ENCODE measurements around the gene RGS6.

The RGS6 gene

DNA sequence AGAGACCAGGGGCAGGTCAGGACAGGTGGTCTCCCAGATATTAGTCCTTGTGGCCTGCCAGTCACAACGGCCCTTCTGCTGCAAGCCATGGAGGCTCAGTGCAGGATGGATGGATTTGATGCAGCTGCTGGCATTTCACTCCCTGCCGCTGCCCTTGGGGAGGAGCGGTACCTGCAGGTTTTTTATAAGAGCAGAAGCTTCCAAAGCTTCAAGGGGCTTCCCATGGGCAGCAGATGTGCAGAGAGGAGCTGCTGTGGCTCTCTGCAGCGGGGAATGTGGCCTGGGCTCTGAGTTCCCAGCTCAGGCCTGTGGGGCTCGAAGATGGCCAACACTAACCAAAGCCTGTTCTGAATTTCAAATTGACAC lies 582.4 kb downstream of the RGS6 start:
- DNase-seq: no peak

DNA sequence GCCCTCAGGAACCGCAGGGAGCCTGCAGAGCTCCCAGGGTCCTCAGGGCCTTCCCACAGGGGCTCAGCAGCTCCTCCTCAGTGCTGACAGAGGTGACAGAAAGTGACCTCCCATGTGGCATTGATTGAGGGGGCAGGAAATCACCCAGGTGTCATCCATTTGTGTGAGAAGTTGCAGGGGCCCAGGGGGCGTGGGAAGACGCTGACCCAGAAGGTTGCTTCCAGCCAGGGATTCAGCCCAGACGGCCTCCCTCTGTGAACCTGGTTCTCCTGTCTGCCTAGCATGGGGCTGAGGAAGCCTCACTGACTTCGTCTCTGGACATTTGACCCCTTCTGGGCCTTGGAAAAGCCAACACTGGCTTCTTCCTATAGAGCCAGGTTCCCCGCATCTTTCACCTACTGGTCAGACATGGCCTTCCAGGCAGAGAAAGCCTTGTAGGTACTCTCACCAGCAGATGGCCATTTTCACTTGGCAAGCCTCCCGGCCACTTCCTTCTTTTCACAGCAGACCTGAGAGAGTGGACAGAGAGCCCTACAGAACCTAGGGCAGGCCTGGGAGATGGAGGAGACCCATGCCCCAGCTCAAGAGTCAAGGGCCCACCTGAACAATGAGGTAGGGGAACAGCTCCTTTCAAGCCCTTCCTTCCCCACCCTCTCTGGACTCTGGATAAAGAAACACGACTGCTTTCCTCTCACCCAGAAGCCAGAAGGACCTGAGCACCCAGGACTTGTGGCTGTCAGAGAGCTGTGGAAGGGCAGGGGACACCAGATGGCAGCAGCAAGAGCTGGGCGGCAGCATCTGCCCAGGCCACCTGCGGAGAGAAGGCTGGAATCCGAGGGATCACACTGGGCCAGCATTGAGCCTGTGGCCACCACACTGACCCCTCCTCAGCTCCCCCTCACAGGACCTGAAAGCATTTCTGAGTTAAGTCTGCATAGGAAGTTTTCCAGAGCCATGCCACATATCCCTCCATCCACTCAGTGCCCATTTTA lies 583.8 kb downstream of the RGS6 start:
- DNase-seq: no peak

DNA sequence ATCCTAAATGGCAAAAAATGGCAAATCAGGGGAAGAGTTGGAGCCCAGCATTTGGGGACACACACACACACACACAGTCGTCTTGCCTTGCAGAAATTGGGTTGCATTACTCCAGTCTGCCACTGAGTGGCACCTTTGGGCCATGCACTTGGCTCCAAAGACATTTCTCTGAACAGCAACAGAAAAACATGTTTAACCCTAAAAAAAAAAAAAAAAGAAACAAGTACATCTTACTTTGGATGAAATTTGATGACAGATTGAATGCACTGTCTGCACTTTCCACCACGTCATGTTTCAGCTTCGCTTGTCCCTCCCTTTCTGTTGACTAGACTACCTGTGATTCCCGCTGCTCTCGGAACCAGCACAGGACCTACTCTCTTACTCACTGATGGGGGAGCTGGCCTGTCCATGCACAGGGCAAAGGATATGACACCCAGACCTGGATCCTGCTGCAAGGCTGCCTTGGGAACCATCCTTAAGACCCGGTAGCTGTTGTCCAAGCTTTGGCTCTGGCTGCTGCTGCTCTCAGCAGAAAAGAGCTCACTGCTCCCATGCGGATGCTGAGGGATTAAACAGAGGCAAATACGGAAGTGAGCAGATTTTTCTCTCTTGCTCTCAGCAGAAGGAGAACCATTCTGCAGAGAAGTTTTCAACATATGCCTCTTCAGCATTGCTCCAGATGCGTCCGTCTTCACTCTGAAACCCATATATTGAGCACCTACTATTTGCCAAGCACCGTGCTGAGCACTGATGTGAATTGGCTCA lies 584.9 kb downstream of the RGS6 start:
- peak; percentile 53 for DNase-seq

DNA sequence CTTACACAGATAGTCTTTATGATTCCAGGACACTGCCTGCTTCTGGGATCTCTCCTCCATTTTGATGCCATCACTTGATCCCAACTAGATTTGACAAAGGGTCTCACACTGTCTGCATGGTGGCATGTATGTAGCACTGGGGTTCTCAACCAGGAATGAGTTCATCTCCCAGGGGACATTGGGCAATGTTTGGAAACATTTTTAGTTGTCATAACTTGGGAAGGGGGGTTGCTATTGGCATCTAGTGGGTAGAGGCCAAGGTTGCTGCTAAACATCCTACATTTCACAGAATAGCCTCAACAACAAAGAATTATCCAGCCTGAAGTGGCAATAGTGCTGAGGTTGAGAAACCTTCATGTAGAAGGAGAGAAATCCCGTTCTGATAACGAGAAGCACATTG lies 585.5 kb downstream of the RGS6 start:
- no peak for DNase-seq

DNA sequence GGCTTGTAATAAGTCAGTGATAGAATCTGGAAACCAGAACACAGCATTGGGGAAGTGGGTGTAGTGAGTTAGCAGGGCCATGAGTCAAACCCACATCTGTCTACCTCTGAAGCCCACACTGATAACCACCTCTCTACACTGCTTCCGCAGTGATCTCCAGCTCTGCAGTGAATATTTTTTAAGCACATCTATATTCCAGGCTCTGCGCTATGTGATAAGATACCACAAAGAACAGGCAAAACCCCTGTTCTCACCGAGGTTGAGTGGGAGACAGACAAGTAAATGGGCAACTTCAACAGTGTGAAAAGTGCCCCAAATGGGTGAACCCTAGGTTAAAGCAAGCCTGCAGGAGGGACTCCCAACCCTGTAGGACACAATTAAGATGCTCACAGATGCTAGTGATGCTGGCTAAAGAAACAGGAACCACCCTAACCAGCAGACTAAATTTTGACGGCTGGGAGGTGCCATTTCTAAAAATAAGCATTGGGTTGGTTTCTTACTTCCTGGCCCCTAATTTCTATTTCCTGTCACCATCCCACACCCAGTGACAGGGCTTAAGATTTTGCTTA lies 586.7 kb downstream of the RGS6 start:
- DNase-seq: no peak

DNA sequence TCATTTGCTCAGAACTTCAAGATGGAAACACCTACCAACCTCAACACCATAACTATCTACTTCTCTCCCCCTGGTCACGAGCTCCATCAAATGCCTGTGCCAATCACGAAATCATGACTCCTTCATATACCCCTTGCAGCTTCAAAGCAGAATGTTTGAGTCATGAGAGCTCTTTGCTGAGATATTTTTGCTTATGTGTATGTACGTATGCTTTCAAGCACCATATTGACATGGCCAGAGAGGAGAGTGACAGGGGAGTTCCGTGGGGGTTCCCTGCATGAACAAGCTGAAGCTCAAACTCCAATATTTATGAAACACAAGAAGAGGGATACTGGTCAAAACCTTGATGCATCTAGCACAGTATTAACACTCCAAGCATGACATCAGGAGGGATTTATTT lies 587.3 kb downstream of the RGS6 start:
- DNase-seq: no peak

DNA sequence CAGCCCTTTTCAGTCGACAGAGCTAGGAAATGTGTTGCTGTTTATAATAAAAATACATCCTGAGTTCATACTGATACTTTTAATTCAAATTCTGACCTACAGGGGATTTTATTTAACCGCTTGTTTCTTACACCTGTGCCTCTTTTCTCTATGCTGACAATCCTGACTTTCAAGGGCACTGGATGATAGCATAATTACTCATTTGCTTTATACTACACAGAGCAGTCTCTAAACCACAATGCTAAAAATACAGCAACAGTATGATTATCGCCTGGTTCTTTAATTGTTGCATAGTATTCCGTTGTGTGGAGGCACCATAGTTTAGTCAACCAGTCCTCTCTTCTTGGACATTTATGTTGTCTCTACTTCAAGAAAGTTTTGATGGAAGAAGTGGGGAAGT lies 588.8 kb downstream of the RGS6 start:
- DNase-seq: no peak

DNA sequence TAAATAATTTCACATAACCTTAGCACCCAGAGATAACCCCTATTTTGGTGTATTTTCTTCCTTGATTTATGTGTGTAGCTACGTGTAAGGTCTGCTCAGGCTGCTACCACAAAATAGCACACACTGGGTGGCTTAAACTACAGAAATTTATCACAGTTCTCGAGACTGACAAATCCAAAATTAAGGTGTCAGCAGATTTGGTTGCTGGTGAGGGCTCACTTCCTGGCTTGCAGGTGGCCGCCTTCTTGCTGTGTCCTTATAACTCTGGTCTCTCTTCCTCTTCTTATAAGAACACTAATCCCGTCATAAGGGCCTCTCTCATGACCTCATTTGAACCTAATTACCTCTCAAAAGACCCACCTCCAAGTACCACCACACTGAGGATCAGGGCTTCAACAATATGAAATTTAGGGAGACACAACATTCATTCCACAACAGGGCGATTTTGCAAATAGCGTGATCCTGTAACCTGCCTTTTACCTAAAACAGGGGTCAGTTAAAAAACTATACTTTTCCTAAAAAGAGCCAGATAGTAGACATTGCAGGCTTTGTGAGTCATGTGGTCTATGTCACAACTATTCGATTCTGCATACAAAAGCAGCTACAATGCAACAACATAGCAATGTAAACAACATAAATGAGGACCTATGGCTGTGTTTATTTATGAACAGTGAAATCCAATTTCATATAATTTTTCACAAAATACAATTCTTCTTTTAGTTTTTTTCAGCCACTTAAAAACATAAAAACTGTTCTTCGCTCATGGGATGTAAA lies 589.9 kb downstream of the RGS6 start:
- no peak for DNase-seq

DNA sequence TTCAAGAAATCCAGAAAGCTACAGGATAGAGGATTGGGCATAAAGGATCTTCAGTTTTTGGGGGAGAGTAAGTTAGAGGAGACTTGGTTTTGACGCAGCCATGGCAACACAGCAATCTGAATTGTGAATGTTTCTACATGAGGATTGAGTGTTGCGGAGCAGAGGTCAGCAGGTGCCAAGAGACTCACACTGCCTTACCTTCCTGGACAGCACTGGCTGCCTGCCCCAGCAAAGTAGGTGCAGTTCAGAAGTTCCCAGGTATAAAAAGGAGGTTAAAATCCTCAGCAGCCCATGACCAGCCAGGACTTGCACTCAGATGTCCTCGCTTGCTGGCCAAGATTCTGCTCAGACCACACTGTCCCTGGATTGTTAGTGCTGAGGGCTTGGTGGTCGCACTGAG lies 590.6 kb downstream of the RGS6 start:
- DNase-seq: no peak

DNA sequence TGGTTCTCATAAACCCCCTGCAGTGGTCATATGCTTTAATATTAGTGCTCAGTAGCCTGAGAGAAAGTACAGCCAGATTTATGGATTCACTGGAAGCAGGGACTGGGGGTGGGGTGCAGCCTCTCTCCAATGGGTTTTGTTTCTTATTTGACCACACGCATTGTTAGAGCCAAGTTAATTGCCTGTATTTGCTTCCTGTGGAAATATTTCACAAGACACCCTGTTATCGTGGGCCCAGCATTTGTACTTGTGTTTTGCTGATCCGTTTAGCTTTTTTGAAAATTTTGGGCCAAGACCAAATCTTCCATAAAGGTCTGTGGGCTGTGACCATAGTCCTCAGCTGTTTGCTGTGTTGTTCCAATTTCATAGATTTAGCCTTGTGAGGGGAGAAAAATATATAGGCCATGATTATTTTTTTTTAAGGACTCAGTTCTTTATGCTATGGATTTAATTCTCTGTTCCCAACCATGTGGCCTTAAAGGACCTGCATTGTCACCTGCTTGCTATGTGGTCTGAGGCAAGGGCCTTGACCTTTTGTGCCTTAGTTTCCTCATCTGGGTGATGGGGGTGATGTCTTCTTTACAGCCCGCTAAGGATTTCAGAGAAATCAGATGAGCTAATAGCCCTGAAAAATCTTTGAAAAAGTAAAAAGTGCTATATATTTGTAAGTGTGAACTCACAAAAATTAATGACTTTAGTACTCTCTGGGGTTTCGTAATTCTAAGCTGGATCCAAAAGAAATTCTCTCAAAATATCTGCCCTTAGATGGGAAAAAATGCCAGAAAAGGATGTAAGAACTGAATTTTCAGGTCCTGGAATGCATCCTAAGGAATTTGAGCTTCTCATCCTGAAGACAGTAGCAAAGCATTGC lies 591.4 kb downstream of the RGS6 start:
- no peak for DNase-seq

DNA sequence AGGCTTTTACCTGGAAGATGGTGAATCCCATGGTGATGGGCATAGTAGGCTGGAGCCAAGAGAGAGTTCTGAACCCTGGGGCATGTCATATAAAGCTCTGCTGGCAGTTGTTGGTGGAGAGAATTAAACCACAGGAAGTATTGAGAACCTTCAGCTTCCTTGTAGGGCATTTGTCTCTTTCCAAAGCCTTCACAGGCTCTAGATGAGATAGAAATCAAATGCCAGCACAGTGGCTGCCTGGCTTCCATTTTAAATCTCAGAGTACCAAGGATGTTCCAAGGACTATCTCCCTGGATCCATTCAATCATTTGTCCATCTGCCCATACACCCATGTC lies 592.0 kb downstream of the RGS6 start:
- no peak for DNase-seq

DNA sequence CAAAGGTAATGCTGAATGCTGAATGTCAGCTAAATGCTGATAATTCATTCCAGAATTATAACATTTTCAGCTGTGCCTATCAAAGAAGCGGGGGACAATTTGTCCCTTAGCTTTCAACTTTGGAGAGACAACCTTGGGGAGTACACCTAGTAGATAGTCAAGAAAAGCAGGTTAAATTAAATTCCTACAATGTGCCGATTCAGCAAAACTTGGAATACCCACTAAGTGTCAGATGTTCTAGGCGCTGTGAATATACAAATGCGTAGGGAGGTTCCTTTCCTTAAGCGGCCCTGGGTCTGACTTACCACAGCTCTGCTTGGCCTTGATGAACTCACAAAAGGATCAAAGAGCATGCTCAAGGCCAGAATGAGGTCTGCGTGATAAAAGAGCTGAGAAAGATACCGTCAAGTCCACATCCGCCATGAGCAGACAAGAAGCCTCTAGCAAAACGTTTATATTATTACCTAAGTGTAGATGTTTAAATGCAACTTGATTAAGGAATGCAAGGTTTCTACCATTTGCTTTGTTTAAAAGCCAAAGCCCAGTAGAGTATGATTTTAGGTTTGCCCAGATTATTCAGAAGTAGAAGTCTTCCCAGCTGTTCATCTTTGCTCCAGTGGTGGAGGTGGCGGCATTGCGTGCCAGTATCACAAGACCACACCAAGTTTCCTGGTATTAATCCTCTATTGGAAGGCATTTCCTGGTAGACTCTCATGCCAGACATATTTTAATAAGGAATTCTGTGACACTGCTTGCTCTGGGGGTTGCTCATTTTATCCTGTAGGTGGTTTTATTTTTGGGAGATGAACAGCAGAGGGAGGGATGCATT lies 593.1 kb downstream of the RGS6 start:
- no peak for DNase-seq

DNA sequence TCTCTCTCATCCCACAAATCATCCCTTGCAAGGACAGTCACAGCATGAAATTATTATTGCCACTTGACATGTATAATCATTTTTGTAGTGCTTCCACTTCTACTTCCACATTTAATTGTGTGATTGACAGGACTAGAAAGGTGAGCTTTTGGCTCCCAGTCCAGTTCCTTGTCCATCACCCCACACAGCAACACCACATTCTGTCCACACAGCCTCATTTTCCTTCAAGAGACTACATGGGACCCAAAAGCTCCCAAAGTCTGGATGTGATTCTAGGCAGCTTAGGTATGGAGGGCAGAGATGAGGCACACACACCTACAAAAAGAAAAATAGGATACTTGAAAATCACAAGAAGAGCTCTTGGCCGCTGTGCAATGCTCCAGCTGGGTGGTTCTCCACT lies 595.4 kb downstream of the RGS6 start:
- DNase-seq: no peak

DNA sequence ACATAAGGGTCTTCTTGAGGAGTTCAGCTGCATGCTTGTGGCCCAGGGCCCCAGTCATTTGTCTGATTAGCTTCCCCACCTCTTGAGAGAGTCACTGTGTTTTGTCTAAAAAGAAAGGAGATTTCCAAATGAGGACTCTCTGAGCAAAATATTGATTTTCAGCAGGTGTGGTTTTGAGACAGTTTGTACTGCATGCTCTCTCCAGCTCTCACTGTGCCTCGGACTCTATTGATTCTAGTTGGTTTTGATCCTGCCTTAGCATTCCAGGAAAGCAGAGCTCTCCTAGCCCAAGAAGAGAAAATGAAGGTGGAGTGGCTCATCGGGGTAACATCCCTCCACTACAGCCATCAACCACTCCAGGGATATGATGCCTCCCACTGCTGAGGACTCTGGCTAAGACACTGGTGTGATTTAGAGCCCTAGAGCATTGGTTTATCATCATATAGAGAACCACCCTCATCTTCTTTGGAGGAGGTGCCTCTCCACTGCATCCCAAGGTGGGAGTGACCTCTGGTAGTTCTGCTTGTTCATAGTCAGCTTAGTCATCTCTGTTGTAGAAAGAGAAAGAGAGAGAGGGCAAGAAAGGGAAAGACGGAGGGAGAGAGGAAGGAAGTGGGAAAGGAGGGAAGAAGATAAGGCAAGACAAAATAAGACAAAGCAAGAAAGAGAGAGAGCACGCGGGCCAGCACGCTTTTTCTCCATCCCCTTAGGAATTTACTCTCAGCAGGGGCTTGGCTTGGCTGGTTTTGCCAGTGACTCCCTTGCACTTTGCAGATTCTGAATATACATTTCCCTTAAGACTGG lies 596.0 kb downstream of the RGS6 start:
- DNase-seq: no peak

DNA sequence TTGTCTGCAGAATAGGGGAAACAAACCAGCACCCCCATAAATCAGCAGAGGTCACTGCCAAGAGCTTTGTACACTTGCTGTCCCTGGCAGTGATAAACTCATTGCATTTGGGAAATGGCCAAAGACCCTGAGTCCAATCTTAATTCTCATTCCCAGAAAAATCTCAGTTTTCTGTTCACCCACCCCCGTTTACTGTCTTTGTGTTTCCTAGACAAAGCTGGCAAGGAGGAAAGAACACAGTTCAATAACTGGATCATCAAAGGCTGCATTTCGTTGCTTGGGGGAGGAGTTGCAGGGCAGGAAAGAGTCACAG lies 596.6 kb downstream of the RGS6 start:
- no peak for DNase-seq

DNA sequence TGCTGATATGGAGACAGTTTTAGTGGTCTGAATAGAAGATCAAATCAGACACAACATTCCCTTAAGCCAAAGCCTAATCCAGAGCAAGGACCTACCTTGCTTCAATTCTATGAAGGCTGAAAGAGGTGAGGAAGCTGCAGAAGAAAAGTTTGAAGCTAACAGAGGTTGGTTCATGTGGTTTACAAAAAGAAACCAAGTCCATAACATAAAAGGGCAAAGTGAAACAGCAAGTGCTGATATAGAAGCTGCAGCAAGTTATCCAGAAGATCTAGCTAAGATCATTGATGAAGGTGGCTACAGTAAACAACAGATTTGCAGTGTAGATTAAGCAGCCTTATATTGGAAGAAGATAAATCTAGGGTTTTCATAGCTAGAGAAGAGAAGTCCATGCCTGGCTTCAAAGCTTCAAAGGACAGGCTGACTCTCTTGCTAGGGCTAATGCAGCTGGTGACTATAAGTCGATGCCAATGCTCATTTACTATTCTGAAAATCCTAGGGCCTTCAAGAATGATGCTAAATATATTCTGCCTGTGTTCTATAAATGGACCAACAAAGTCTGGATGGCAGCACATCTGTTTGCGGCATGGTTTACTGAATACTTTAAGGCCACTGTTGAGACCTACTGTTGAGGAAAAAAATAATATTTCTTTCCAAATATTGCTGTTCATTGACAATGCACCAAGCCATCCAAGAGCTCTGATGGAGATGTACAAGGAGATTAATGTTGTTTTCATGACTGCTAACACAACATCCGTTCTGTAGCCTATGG lies 600.6 kb downstream of the RGS6 start:
- no peak for DNase-seq

DNA sequence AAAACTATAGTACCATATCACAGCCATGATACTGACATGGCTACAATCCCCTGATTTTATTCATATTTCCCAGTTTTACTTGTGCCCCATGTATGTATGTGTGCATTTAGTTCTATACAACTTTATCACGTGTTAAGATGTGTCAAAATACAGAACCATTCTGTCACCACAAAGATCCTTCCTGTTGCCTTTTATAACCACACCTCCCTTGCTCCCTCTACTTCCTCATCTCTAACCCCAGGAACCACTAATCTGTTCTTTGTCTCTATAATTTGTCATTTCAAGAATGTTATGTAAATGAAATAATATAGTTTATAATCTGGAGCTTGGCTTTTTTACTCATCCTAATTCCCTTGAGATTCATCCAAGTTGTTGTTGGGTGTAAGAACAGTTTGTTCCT lies 603.3 kb downstream of the RGS6 start:
- DNase-seq: no peak

DNA sequence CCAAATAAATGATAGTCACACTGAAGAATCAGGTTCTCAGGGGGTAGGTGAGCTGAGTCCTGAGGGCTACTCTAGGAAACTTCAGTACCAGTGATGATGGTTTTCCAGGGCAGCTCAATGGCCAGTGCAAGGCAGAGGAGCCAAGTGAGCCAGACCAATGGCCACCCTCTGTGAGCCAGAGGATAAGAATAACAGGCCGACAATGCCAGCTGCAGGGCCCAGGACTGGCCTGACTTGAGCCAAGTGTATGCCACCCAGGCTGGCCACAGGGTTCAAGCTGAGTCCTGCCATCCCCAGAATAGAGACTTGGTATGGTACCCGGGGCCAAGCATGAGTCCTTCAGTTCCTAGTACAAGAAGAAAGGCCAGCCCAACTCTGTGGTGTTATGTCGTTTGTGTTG lies 606.2 kb downstream of the RGS6 start:
- no peak for DNase-seq

DNA sequence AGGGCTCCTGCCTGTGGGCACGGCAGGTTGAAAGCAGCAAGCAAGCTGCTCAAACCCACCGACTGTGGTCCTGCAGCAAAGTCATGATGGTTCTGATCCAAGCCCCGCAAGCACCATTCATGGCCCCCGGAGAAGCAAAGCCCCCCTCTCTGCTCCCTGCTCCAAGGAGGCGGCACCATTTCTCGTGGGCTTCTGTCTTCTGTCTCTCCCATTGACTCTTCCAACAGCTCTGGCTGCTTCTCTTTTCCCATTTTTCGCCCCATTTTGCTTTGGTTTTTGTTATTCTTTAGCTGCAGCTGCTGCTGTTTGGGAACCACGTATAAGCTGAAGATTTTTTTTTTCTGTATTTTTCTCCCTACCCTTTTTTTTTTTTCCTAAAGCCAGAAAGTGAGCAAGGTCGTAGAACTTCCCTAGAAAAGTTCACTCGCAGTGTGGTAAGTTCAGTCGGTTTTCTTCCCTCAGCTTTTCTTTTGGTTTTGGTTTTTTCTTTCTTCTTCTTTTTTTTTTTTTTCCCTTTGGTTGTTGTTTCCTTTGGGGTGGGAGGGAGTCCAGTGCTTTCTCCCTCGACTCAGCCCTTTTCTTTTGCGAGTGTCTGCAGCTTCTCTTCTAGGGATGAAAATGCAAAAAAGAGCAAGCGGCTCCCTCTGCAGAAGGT lies 607.6 kb downstream of the RGS6 start:
- DNase-seq: no peak
